ENCODE measurements around the gene FBL.
"Not testable (repeated sequence)": the region's sequence is repeated elsewhere in the genome, so short reads cannot be mapped to it uniquely, and the experiment has no call there.

Gene FBL

GRCh38 chr19:39820696-39821095, 25.5 kb downstream of the FBL start:
- DNase-seq, result no peak

DNA sequence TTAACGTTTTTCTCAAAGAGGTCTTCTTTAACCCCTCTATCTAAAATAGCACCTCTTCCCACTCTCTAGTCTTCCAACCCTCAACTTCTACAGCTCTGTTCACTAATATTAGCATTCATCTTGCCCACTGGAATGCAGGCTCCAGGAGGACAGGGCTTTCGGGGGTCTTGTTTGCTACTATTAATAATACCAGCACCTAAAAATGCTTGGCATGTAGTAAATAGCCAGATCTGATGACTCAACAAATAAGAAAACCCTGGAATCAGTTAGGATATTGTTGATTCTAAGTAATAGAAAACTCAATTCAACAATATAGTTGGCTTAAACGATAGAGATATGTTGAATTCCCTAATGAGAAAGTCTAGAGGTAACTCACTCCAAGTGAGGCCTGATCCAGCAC, 26.4 kb downstream of the FBL start:
- DNase-seq, result no peak

GRCh38 chr19:39818626-39819097, 27.5 kb downstream of the FBL start:
- no peak for DNase-seq

- no peak for DNase-seq
These were observed 28.2 kb downstream of the FBL start for GRCh38 chr19:39817888-39818561.

- no peak for DNase-seq
These were observed 29.7 kb downstream of the FBL start for GRCh38 chr19:39816287-39817048.

GRCh38 chr19:39814595-39814994, 31.6 kb downstream of the FBL start:
- DNase-seq, result no peak

DNA sequence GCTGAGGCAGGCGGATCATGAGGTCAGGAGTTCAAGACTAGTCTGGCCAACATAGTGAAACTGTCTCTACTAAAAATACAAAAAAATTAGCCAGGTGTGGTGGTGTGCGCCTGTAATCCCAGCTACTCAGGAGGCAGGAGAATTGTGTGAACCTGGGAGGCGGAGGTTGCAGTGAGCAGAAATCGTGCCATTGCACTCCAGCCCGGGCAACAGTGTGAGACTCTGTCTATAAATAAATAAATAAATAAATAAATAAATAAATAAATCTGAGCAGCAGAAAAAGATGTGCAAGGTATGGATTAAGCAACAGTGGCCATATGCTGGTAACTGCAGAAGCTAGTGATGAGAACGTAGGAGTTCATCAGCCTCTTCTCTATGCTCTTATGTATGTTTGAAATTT, 32.1 kb downstream of the FBL start:
- DNase-seq, result not testable (repeated sequence)

DNA sequence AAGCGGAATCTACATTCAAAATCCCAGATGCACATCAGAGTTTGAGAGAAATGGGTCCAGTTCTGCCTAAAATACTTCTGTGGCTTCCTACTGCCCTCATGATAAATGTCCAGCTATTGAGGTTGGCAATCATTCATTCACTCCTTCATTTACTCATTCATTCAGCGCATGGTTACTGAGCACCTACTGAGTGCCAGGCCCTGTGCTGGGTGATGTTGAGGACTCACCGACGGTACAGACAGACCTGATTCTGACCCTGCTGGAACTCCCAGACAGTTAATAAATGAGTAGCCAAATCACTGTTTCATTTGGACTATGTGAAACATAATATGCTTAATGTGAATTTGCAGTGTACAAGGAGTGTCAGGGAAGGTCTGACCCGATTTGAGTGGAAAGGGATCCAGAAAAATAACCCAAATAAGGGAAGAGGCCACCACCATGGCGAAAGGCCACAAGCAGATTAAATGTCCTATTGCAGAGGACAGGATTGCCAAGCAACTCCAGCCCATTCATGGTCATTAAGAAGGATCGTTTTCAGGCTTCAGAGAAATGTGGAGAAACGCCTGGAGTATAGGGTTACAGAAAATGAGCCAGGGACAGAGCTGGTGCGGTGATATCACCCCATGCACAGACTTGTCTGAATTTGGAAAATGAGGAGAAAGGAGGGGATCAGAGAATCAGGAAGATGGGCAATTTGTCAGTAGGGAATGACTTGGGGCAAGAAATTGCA, 32.8 kb downstream of the FBL start:
- DNase-seq, result no peak

GRCh38 chr19:39811064-39811463, 35.1 kb downstream of the FBL start:
- DNase-seq, result no peak

- DNase-seq, result no peak
These were observed 35.8 kb downstream of the FBL start for GRCh38 chr19:39810424-39810823.

- DNase-seq, result no peak
These were observed 36.8 kb downstream of the FBL start for GRCh38 chr19:39809368-39809767.

DNA sequence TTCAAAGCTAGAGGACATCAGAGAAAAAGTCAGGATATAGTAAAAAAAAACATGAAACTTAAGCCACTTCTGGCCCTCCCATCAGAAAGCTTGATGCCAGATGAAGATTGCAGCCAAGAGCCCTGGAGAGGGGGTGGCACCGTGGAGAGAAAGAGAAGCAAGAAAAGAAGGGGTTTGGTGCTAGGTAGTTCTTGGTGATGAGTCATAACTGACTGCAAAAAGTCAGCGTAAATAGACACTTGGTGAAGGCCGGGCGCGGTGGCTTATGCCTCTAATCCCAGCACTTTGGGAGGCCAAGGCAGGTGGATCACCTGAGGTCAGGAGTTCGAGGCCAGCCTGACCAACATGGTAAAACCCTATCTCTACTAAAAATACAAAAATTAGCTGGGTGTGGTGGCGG, 37.5 kb downstream of the FBL start:
- DNase-seq, result not testable (repeated sequence)

GRCh38 chr19:39807846-39808364, 38.3 kb downstream of the FBL start:
- DNase-seq, result no peak

- no peak for DNase-seq
These were observed 41.1 kb downstream of the FBL start for GRCh38 chr19:39805104-39805503.

GRCh38 chr19:39802958-39803357, 43.2 kb downstream of the FBL start:
- no peak for DNase-seq

GRCh38 chr19:39797083-39797482, 49.1 kb downstream of the FBL start:
- no peak for DNase-seq

GRCh38 chr19:39796000-39796498, 50.1 kb downstream of the FBL start:
- no peak for DNase-seq

- DNase-seq, result peak in 1 of 2 experiments; percentile 9
These were observed 51.2 kb downstream of the FBL start for GRCh38 chr19:39795001-39795400.

DNA sequence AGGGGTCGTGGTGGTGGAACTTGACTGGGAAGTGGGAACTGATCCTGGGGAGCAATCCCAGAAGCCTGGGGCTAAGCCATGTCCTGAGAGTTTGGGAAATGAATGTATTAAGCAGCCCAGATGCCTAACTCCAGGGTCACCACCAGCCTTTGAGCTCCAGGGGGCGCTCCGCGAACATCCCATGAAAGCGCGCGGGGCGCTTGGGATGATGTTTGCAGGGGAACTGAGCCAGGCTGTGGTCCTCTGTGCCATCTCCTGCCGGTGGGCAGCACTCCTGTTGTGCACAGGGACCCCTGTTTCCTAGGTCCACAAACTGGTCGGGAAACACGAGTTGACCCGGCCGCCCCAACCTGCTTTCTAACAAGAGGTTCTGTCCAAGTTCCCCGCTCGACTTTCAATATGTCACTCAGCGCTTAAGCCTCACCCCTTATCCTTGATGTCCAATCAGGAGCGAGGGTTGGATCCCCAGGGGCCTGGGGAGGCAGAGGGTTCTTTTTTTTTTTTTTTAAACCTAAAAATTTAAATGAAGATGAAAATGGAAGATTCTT, 53.1 kb downstream of the FBL start:
- peak; percentile 55 to 78 for DNase-seq

- no peak for DNase-seq
These were observed 57.9 kb downstream of the FBL start for GRCh38 chr19:39788244-39788643.

Measured in Kasumi-1 (cell line).